GM21381 (cell line): ENCODE measurements around the gene ITGA1.
"Not testable (repeated sequence)": the region's sequence is repeated elsewhere in the genome, so short reads cannot be mapped to it uniquely, and the experiment has no call there.

Experiments
- ATAC-seq: cut with Tn5 transposase; IDR thresholded peaks from one replicate; pipeline ENCODE4 v1.9.1; 2021; ENCODE audit warnings: mild to moderate bottlenecking, moderate library complexity; ENCODE audit not compliant: unreplicated experiment

Gene ITGA1

GRCh38 chr5:52859628-52860027 is 71.9 kb downstream of the ITGA1 start:
- ATAC-seq: no peak

- no peak for ATAC-seq
These were observed 73.7 kb downstream of the ITGA1 start for GRCh38 chr5:52861368-52861767.

GRCh38 chr5:52863715-52864290 is 76.1 kb downstream of the ITGA1 start:
- no peak for ATAC-seq

- ATAC-seq: no peak
These were observed 76.7 kb downstream of the ITGA1 start for GRCh38 chr5:52864371-52864770.

- ATAC-seq: no peak
These were observed 77.2 kb downstream of the ITGA1 start for GRCh38 chr5:52864884-52865283.

GRCh38 chr5:52865991-52866390 is 78.3 kb downstream of the ITGA1 start:
- not testable (repeated sequence) for ATAC-seq

- ATAC-seq: no peak
These were observed 80.1 kb downstream of the ITGA1 start for GRCh38 chr5:52867809-52868208.

GRCh38 chr5:52868417-52868816 is 80.7 kb downstream of the ITGA1 start:
- ATAC-seq: no peak

- ATAC-seq: no peak
These were observed 81.7 kb downstream of the ITGA1 start for GRCh38 chr5:52869391-52869790.

GRCh38 chr5:52870448-52870847 is 82.7 kb downstream of the ITGA1 start:
- ATAC-seq: no peak

- no peak for ATAC-seq
These were observed 88.1 kb downstream of the ITGA1 start for GRCh38 chr5:52875827-52876226.

GRCh38 chr5:52876456-52876855 is 88.7 kb downstream of the ITGA1 start:
- ATAC-seq: no peak

GRCh38 chr5:52878656-52879055 is 90.9 kb downstream of the ITGA1 start:
- ATAC-seq: no peak

- ATAC-seq: no peak
These were observed 92.8 kb downstream of the ITGA1 start for GRCh38 chr5:52880541-52880940.

- ATAC-seq: no peak
These were observed 93.8 kb downstream of the ITGA1 start for GRCh38 chr5:52881468-52881867.

- ATAC-seq: no peak
These were observed 95.4 kb downstream of the ITGA1 start for GRCh38 chr5:52883110-52883509.

- no peak for ATAC-seq
These were observed 96.7 kb downstream of the ITGA1 start for GRCh38 chr5:52884453-52884852.

GRCh38 chr5:52885614-52886013 is 97.9 kb downstream of the ITGA1 start:
- no peak for ATAC-seq

GRCh38 chr5:52886206-52886605 is 98.5 kb downstream of the ITGA1 start:
- no peak for ATAC-seq

GRCh38 chr5:52887066-52887465 is 99.3 kb downstream of the ITGA1 start:
- ATAC-seq: no peak

- no peak for ATAC-seq
These were observed 100.6 kb downstream of the ITGA1 start for GRCh38 chr5:52888363-52888762.

GRCh38 chr5:52892242-52892878 is 104.6 kb downstream of the ITGA1 start:
- ATAC-seq: no peak

GRCh38 chr5:52893105-52893504 is 105.4 kb downstream of the ITGA1 start:
- no peak for ATAC-seq
